HG03039 (cell line): ENCODE measurements around the gene NCSTN.

Experiments
- ATAC-seq: cut with Tn5 transposase; IDR thresholded peaks from one replicate; pipeline ENCODE4 v1.9.1; 2021; ENCODE audit warnings: mild to moderate bottlenecking, moderate library complexity; ENCODE audit not compliant: unreplicated experiment

NCSTN gene

DNA sequence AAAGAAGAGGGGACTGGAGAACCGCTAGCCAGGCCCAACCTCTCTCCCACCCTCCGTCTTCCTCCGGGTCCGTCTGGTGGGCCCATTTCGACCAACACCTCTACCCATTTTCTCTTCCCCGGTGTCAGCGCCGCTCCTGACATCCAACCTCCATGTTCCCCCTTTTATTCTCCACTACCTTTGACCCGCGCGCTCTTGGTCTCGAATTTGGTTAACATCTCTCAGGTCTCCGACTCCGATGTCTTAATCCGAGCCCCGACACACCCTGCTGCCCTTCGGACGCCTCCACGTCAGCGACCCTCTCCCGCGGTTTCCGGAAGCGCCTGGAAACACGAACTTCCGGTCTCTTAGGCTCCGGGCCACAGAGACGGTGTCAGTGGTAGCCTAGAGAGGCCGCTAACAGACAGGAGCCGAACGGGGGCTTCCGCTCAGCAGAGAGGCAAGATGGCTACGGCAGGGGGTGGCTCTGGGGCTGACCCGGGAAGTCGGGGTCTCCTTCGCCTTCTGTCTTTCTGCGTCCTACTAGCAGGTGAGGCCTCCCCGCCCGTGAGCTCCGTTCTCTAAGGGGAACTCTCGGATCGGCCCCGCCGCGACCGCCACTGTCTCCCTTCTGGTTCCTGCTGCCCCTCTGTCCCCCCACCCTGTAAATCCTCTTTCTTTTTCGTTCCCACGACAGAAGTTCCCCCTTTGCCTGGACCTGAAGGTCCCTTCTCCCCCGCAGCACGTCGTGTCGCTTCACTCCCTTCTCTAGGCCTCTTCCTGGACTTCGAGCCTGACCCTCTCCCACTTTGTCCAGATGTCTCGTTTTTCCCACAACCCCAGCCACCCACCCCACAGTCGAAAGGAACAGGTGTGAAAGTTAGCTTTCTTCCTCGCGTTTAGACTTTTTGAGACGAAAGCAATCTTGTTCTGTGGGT is at the start of gene NCSTN, which contains the start of gene COPA:
TSS of gene NCSTN (plus strand) at position 431 of the 917 bp plus-strand sequence. CDS start at position 445, 14 bp downstream.
TSS of gene COPA (minus strand) at position 298 of the 917 bp plus-strand sequence. CDS start at position 218, 80 bp downstream.
- peak; percentile 91 for ATAC-seq

DNA sequence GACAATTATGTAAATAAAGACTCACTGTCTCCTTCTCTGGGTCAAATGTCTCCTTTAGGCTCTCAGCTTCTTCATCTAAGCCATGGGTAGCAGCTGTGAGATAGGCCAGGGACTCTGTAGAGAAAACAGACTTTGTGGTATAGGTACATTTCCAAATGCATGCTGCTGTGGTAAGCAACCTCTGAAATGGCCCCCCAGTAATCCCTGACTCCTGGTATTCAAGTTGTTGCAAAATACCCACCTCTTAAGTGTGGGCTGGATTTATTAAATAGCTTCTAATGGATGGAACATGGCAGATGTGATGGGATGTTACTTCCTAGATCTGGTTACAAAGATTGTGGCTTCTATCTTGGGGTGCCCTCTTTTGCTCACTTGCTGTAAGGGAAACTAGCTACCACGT is 47.1 kb upstream of the NCSTN start:
- ATAC-seq = no peak

DNA sequence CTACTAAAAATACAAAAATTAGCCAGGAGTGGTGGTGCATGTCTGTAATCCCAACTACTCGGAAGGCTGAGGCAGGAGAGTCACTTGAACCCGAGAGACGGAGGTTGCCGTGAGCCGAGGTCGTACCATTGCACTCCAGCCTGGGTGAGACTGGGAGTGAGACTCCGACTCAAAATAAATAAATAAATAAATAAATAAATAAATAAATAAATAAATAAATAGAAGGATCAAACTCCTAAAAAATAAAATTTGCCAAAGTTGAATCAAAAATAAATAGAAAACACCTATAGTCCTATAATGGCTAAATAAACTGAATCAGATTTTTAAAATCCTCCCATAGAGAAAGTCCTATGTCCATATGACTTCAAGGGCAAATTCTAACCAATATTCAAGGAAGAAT is 43.0 kb upstream of the NCSTN start:
- no peak for ATAC-seq

- ATAC-seq = no peak
Observed at GRCh38 chr1:160307118-160307791, 35.9 kb upstream of the NCSTN start.

- ATAC-seq = no peak
Observed at GRCh38 chr1:160308451-160309184, 34.6 kb upstream of the NCSTN start.

DNA sequence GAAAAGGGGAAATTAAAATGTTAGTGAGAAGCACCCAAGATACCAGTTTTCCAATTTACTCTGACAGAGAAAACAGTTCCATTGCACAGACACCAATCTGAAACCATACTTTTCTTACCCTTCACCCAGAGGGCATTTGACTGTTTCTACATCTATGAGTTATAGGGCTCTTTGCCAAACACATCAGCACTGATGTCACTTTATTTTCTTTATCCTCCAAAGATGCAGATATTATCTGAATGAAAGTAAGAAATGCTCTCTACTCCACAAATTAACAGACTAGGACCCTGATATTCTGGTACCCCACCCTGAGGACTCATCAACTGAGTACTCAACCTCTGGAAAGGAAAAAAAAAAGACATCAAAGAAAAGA is 34.0 kb upstream of the NCSTN start:
- ATAC-seq = no peak

- no peak for ATAC-seq
Observed at GRCh38 chr1:160309571-160309970, 33.6 kb upstream of the NCSTN start.

- ATAC-seq = no peak
Observed at GRCh38 chr1:160315359-160315758, 27.8 kb upstream of the NCSTN start.

- ATAC-seq = no peak
Observed at GRCh38 chr1:160322831-160323230, 20.4 kb upstream of the NCSTN start.

GRCh38 chr1:160325252-160325651 is 17.9 kb upstream of the NCSTN start:
- no peak for ATAC-seq

GRCh38 chr1:160326418-160326817 is 16.8 kb upstream of the NCSTN start:
- ATAC-seq = no peak

GRCh38 chr1:160328184-160328583 is 15.0 kb upstream of the NCSTN start:
- ATAC-seq = no peak

DNA sequence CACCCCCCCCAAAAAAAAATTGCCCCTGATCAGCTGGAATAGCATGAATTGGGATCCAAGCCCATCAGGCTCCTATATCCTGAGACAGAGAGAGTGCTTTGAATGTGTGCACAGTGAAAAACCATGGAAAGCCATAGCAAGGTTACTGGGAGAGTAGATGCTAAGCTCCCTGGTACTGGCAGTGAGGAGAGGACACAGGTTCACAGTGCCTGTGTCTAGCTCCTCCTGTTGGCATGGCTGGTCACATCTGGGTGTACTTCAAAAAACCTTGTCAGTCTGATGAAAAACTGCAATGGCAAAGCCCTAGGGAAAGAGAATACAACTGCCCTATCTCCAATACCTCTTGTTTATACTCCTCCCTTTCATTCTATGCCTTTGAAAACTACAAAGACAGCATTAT is 13.1 kb upstream of the NCSTN start:
- ATAC-seq = no peak

GRCh38 chr1:160332516-160332915 is 10.7 kb upstream of the NCSTN start:
- no peak for ATAC-seq

- no peak for ATAC-seq
Observed at GRCh38 chr1:160338580-160338979, 4.6 kb upstream of the NCSTN start.

- ATAC-seq = no peak
Observed at GRCh38 chr1:160340146-160340545, 3.0 kb upstream of the NCSTN start.

GRCh38 chr1:160340866-160341265 is 2.3 kb upstream of the NCSTN start:
- ATAC-seq = no peak

GRCh38 chr1:160342526-160342925 is 657 bp upstream of the NCSTN start:
- no peak for ATAC-seq

DNA sequence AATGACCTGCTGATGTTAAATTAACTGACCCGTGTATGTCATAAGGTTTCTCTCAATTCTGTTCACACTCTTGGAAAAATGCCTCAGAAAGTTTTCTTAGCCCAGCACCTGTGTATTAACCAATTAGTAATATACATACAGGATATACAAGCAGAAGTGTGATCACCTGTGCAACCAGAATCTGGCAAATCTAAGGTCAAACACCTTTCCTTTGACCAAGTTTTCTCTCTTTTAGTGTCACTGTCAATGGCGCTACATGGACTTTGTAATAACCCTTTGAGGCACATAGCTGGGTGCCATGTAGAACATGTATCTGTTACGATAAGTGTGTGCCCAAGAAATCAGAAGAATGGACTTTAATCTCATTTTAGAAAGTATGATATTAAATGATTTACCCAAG is 1.1 kb downstream of the NCSTN start:
- no peak for ATAC-seq

GRCh38 chr1:160344936-160345335 is 1.8 kb downstream of the NCSTN start:
- no peak for ATAC-seq

- no peak for ATAC-seq
Observed at GRCh38 chr1:160346463-160346862, 3.3 kb downstream of the NCSTN start.
